Activated T-helper 2 cell treated with anti-CD3 and anti-CD28 coated beads, Interferon-gamma antibody, Interleukin-2, Interleukin-4, amounts not matched to agents 10 μg/mL and 5 μg/mL and 100 μg/mL, durations not matched to agents 14 hours and 24 hours and 36 hours (primary cell): ENCODE measurements around the gene KCNH1. TPM values are rescaled to one million over a fixed set of nuclear protein-coding genes. Genes with fewer than 3 reads are reported as not detected.

Experiments used
- DNase-seq: peaks from one replicate; pipeline ENCODE4 v3.0.0; 2021; ENCODE audit warnings: low spot score
- H3K27ac Mint-ChIP-seq: one replicate; pipeline ENCODE4 v1.8.0; 2021; ENCODE audit warnings: mixed read lengths
- H3K27me3 Mint-ChIP-seq: one replicate; pipeline ENCODE4 v1.8.0; 2021; ENCODE audit warnings: low read depth, mixed read lengths
- H3K36me3 Mint-ChIP-seq: one replicate; pipeline ENCODE4 v1.8.0; 2021; ENCODE audit warnings: low read depth, mixed read lengths
- H3K4me1 Mint-ChIP-seq: one replicate; pipeline ENCODE4 v1.8.0; 2021; ENCODE audit warnings: low read depth, mixed read lengths
- H3K4me3 Mint-ChIP-seq: one replicate; pipeline ENCODE4 v1.8.0; 2021; ENCODE audit warnings: low read depth, mild to moderate bottlenecking, moderate library complexity, mixed read lengths
- H3K9me3 Mint-ChIP-seq: one replicate; pipeline ENCODE4 v1.8.0; 2021; ENCODE audit warnings: mixed read lengths
- intact Hi-C: fragments of 100-400 bp; cut with micrococcal nuclease; formaldehyde crosslinking; loops from one replicate; pipeline ENCODE4 v1.15.1; 2023
- total RNA-seq: library from RNA; stranded (reverse); gene quantifications from 2 replicates; pipeline ENCODE4 v1.2.3, GENCODE V29; 2022

The KCNH1 gene
- total RNA-seq, 1 donor from 2014 or later = not detected

- H3K27me3 Mint-ChIP-seq = peaks cover 11% of the 10 kb centered on the region
- H3K4me1 Mint-ChIP-seq = peaks cover 15% of the 10 kb centered on the region
- no peaks in the 10 kb centered on the region for H3K36me3 Mint-ChIP-seq
- H3K4me3 Mint-ChIP-seq = no peak overlapping the region
- no peak for DNase-seq
- no peaks in the 10 kb centered on the region for H3K9me3 Mint-ChIP-seq
- intact Hi-C loops = loop anchor here (10.0 kb wide), 1 partner anchor 245 kb away; no protein-coding TSS in a partner anchor
- H3K27ac Mint-ChIP-seq = no peak overlapping the region
Observed at GRCh38 chr1:210690236-210690635, 443.7 kb downstream of the KCNH1 start.

GRCh38 chr1:210689826-210690225, 444.1 kb downstream of the KCNH1 start:
- Mint-ChIP-seq H3K9me3 (no peaks in the 10 kb centered on the region), H3K36me3 (no peaks in the 10 kb centered on the region), H3K27ac (no peak overlapping the region), H3K4me3 (no peak overlapping the region), H3K4me1 (peaks cover 15% of the 10 kb centered on the region), H3K27me3 (peaks cover 11% of the 10 kb centered on the region)
- DNase-seq = no peak
- intact Hi-C loops = loop anchor here (10.0 kb wide), 1 partner anchor 245 kb away; no protein-coding TSS in a partner anchor

DNA sequence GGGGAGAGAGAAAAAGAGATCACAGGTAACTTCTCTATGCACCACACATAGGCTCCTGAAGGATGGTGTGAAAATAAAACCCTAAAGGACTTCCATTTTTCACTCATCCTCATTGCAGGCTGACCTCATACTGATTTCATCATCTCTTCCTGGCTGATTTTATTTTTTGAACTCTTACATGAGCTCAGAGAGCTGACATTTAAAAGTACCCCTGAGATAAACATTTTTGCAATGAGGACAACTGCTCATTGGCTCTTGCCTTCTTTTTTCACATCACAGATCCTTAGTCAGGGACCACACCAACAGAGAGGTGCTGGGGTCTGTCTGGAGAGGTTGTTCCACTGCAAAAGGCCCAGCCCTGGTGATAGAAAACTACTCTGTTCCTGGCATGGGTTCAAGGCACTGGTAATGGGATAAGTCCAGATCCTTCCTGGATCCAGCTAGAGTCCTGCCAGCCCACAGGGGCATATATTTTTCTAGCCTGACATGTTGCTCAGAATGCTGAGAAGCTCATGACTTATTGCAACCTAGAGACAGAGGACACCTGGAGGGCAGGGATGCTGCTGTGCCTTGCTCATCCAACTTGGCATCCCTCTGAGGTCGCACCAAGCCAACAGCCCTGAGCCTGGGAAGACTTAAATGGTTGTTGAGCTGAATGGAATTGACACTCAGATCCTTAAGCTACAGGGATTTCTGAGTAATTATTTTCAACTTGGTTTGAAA, 445.3 kb downstream of the KCNH1 start:
- no peak for DNase-seq
- H3K27me3 Mint-ChIP-seq = peaks cover 11% of the 10 kb centered on the region
- H3K4me3 Mint-ChIP-seq = no peak overlapping the region
- no peaks in the 10 kb centered on the region for H3K9me3 Mint-ChIP-seq
- no peak overlapping the region for H3K27ac Mint-ChIP-seq
- H3K36me3 Mint-ChIP-seq = no peaks in the 10 kb centered on the region
- intact Hi-C loops = no loop called here
- H3K4me1 Mint-ChIP-seq = peaks cover 17% of the 10 kb centered on the region

DNA sequence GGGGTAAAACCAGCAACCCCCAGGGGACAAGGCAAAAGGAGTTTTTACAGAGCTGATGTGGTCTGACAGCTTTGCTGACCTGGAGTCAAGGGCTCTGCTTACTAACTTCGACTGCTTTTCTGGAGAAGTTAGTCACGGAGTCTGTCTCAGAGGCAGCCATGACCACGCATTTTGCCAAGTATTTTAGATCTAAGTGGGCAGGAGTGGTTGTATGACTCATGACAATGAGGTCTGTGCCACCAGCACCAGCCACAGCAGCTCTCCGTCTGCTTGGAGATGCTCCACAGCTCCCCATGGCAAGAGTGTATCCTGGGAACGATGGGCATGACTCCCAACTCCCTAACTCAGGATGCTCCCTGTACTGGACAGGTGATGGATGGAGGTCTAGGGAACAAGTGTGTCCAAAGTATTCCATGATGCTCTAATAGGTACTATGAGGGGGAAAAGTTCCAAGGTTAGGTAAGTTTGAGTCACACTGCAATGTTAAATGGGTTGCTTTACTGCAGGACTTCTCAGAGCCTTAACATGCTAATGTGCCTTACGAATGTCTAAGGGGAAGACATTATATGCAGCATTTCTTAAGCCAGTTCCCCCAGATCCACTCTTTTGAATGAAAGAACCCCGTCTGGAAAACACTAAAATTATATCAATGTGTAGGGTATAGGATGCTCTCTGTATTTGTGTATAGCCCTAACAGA, 446.2 kb downstream of the KCNH1 start:
- intact Hi-C loops = no loop called here
- H3K9me3 Mint-ChIP-seq = no peaks in the 10 kb centered on the region
- peaks cover 6% of the 10 kb centered on the region for H3K27me3 Mint-ChIP-seq
- no peak for DNase-seq
- H3K4me3 Mint-ChIP-seq = no peak overlapping the region
- H3K27ac Mint-ChIP-seq = no peak overlapping the region
- H3K4me1 Mint-ChIP-seq = peaks cover 11% of the 10 kb centered on the region
- H3K36me3 Mint-ChIP-seq = no peaks in the 10 kb centered on the region

DNA sequence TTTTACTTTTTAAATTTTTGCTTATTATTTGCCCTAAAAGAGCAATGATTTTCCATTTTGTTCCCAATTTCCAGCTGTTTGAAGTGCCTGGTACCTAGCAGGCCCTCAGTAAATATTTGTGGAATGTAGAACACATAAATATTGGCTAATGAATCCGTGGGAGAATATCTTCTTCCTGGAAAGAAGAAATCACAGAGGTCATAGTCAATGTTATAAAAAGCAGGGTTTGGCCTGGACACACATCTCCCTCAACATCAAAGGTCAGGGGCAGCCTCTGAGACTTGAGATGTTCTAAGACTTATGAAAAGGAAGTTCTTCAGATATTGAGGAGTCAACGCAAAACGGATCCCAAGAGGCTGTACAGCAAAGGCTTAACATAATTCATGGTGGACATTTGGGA, 447.1 kb downstream of the KCNH1 start:
- no peak for DNase-seq
- H3K4me1 Mint-ChIP-seq = peaks cover 8% of the 10 kb centered on the region
- no peak overlapping the region for H3K27ac Mint-ChIP-seq
- intact Hi-C loops = no loop called here
- H3K27me3 Mint-ChIP-seq = peaks cover 3% of the 10 kb centered on the region
- no peaks in the 10 kb centered on the region for H3K9me3 Mint-ChIP-seq
- H3K4me3 Mint-ChIP-seq = no peak overlapping the region
- no peaks in the 10 kb centered on the region for H3K36me3 Mint-ChIP-seq

DNA sequence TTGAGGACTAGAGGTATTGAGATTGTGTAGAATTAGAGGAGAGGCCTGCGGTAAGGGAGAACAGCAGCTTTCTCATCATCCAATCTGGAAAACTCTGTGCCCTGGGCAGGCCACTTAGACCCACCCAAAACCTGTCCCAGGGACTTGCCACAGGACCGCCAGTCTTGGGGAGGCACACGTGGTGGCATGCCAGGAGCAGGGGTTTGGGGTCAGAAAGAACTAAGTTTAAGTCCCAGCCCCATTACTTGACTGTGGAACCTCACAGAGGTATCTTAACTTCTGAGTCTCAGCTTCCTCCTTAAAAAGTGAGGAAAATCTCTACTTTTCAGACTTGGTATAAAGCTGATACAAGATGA, 448.7 kb downstream of the KCNH1 start:
- no peak for DNase-seq
- no peaks in the 10 kb centered on the region for H3K9me3 Mint-ChIP-seq
- H3K36me3 Mint-ChIP-seq = no peaks in the 10 kb centered on the region
- H3K27ac Mint-ChIP-seq = no peak overlapping the region
- intact Hi-C loops = no loop called here
- H3K4me1 Mint-ChIP-seq = peaks cover 8% of the 10 kb centered on the region
- H3K27me3 Mint-ChIP-seq = no peaks in the 10 kb centered on the region
- no peak overlapping the region for H3K4me3 Mint-ChIP-seq

GRCh38 chr1:210684466-210685294, 449.3 kb downstream of the KCNH1 start:
- Mint-ChIP-seq H3K27me3 (no peaks in the 10 kb centered on the region), H3K4me1 (peaks cover 8% of the 10 kb centered on the region), H3K27ac (no peak overlapping the region), H3K9me3 (no peaks in the 10 kb centered on the region), H3K36me3 (no peaks in the 10 kb centered on the region), H3K4me3 (no peak overlapping the region)
- DNase-seq = no peak
- intact Hi-C loops = no loop called here

DNA sequence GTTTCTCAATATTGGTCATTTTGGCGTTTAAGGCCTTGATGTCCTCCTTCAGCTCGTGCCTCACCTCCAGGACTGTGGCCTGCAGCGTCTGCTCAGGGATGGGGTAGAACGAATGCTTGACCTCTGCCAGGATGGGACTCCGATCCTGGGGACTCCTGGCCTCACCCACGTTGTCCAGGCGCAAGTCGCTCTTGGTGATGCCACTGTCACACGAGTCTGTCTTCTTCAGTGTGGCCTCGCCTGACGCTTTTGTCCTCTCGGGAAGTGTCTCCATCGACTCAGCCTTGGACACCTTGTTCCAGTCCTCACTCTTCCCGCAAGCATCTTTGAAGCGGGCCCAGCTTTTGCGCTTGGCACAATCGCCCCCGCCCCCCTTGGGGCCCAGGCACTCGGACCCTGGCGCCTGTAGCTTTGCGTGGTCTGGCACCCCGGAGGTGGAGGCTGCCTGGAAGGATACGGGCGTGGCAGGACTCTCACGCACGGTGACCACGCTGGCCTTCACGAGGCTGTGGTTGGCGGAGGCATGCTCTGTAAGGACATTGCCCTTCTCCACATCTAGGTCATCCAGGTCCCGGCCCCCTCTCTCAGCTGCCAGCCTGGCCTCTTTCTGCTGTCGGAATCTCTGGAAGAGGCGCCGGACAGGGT, 450.4 kb downstream of the KCNH1 start:
- Mint-ChIP-seq H3K27me3 (no peaks in the 10 kb centered on the region), H3K27ac (no peak overlapping the region), H3K4me1 (peaks cover 7% of the 10 kb centered on the region), H3K36me3 (no peaks in the 10 kb centered on the region), H3K9me3 (no peaks in the 10 kb centered on the region), H3K4me3 (no peak overlapping the region)
- intact Hi-C loops = no loop called here
- DNase-seq = no peak

DNA sequence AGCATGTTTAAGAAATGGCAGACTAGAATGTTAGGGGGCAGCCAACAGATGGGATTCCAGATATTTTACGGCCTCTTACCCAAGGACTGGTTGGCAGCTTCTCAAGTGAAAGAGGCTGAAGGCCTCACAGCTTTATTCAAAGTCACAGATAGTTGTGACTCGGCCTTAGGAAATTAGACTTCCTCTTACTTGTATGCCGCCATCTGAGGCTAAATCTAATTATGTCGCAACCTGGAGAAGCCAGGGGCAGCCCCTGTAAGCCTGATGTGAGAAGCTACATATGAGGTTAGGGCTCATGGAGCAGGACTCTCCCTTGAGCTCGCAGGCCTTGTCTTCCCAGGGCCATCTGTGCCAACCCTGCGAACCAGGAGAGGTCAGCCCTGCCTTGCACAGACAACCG, 452.8 kb downstream of the KCNH1 start:
- Mint-ChIP-seq H3K4me1 (peaks cover 2% of the 10 kb centered on the region), H3K4me3 (no peak overlapping the region), H3K9me3 (no peaks in the 10 kb centered on the region), H3K36me3 (no peaks in the 10 kb centered on the region), H3K27me3 (no peaks in the 10 kb centered on the region), H3K27ac (no peak overlapping the region)
- intact Hi-C loops = no loop called here
- no peak for DNase-seq

- Mint-ChIP-seq H3K4me1 (no peaks in the 10 kb centered on the region), H3K27me3 (peaks cover 8% of the 10 kb centered on the region), H3K36me3 (no peaks in the 10 kb centered on the region), H3K27ac (no peak overlapping the region), H3K9me3 (no peaks in the 10 kb centered on the region), H3K4me3 (no peak overlapping the region)
- intact Hi-C loops = no loop called here
- no peak for DNase-seq
Observed at GRCh38 chr1:210678306-210678705, 455.6 kb downstream of the KCNH1 start.

GRCh38 chr1:210677533-210677932, 456.4 kb downstream of the KCNH1 start:
- intact Hi-C loops = no loop called here
- H3K9me3 Mint-ChIP-seq = no peaks in the 10 kb centered on the region
- no peak for DNase-seq
- H3K27me3 Mint-ChIP-seq = peaks cover 8% of the 10 kb centered on the region
- no peaks in the 10 kb centered on the region for H3K4me1 Mint-ChIP-seq
- no peak overlapping the region for H3K4me3 Mint-ChIP-seq
- no peak overlapping the region for H3K27ac Mint-ChIP-seq
- H3K36me3 Mint-ChIP-seq = no peaks in the 10 kb centered on the region

DNA sequence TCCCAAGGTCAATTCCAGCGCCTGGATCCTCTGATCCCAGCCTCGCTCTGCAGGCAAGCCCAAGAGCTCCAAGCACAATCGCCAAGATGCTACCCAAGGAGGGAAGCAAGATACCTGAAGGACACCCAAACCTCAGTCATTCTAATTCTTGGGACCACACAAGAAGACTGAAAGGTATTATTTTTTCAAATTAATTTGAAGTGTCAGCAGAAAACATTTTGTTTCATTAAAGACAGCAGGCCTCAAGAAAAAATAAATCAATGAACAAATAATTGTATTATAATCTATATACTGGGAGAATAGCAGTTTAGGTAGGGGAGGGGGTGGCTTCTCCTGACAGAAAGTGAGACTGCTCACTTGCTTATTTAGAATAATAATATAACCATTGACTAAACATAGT, 457.4 kb downstream of the KCNH1 start:
- DNase-seq = no peak
- H3K27me3 Mint-ChIP-seq = peaks cover 8% of the 10 kb centered on the region
- H3K27ac Mint-ChIP-seq = no peak overlapping the region
- H3K36me3 Mint-ChIP-seq = no peaks in the 10 kb centered on the region
- intact Hi-C loops = no loop called here
- H3K9me3 Mint-ChIP-seq = no peaks in the 10 kb centered on the region
- no peak overlapping the region for H3K4me3 Mint-ChIP-seq
- no peaks in the 10 kb centered on the region for H3K4me1 Mint-ChIP-seq
